Ovary (tissue), 9 donors: ENCODE data around the gene LHX3. TPM values are rescaled to one million over a fixed set of nuclear protein-coding genes. Genes with fewer than 3 reads are reported as not detected.

Experiments
- DNase-seq, 5 donors: peaks; one replicate each; pipeline ENCODE4 v3.0.0-alpha.2; 2019 to 2020
- H3K27ac ChIP-seq, 2 donors: fragments of 200-600 bp; one replicate each; pipeline versions ENCODE4 v1.5.1 to v1.8.0; 2019 to 2022
- H3K27me3 ChIP-seq: fragments of 200-600 bp; one replicate; pipeline ENCODE4 v1.8.0; 2022
- H3K36me3 ChIP-seq: fragments of 200-600 bp; sonication (generic); one replicate; pipeline ENCODE4 v1.5.1; 2019
- H3K4me1 ChIP-seq: one replicate; pipeline ENCODE4 v1.8.1; 2013; ENCODE audit warnings: mild to moderate bottlenecking, moderate library complexity; ENCODE audit not compliant: insufficient read depth
- H3K4me3 ChIP-seq: fragments of 200-600 bp; sonication (generic); one replicate; pipeline ENCODE4 v1.5.1; 2017
- H3K9me3 ChIP-seq, 2 donors: fragments of 200-600 bp in 1 of 2; sonication (generic) in 1 of 2; one replicate each; pipeline versions ENCODE4 v1.5.1 to v1.8.1; 2013 to 2019; ENCODE audit warnings: mild to moderate bottlenecking in 1 of 2, moderate library complexity in 1 of 2
- CTCF ChIP-seq, 3 donors: fragments of 450-650 bp in 2 of 3; fragments of 200-600 bp in 1 of 3; IDR thresholded peaks; one replicate each; pipeline versions ENCODE4 v1.5.1 to v1.8.0; 2016 to 2022; ENCODE audit warnings: antibody characterized with exemption in 3 of 3, mild to moderate bottlenecking in 1 of 3
- EP300 ChIP-seq: sonication (generic); formaldehyde crosslinking; IDR thresholded peaks from one replicate; pipeline ENCODE4 v1.6.1; 2017; ENCODE audit warnings: antibody characterized with exemption
- POLR2A ChIP-seq: fragments of 450-650 bp; IDR thresholded peaks from one replicate; pipeline ENCODE4 v1.6.1; 2017; ENCODE audit warnings: antibody characterized with exemption, mild to moderate bottlenecking, moderate library complexity
- WGBS, 3 donors: extraction: QIAGEN DNeasy Blood & Tissue Kit in 1 of 3; methylation state at CpG; one replicate each; pipeline versions ENCODE4 v1.1.5 to v1.1.7; 2013 to 2017; 5-methylcytosine and 5-hydroxymethylcytosine counted together
- intact Hi-C, 4 donors: fragments of 100-400 bp; cut with DNase I; formaldehyde crosslinking; loops; one replicate each; pipeline versions ENCODE4 v1.11.0 to v1.15.1; 2022 to 2023
- polyA plus RNA-seq, 2 donors: library from polyadenylated mRNA; stranded (reverse); fragments of 200-250 nt in 1 of 2; fragments of 350-450 nt in 1 of 2; fragmentation: Illumina TruSeq in 1 of 2; extraction: RNeasy Lipid Tissue Mini Kit (QIAGEN cat#74804) in 1 of 2; gene quantifications; one replicate each; pipeline ENCODE4 v1.2.3, GENCODE V29; 2013 to 2014
- total RNA-seq, 7 donors: library from RNA; depleted of rRNA in 2 of 7; stranded (reverse); fragments of >200 nt in 2 of 7; fragmentation: NEBNext Ultra II Directional in 3 of 7; extraction: Animal tissue kit (Norgen Biotek cat#: 25700) in 3 of 7; gene quantifications; one replicate each; pipeline versions ENCODE4 v1.1.0 to v1.2.4, GENCODE V29; 2016 to 2023
- donor health status: DM: no; HTN: no; CAD: no; lungs with moderate emphysema.
- donor health status: DM: no; HTN: no; CAD: no.
- donor health status: Bipolar disorder and iron deficiency.
- donor health status: DM: yes; HTN: yes; CAD: no.
- donor health status: DM: no; HTN: no; CAD: no.
- donor health status: DM: yes; HTN: yes; CAD: no.

Gene LHX3
- total and polyA plus RNA-seq, 9 donors, result not detected

GRCh38 chr9:136205707-136205992 is 722 bp upstream of the LHX3 start:
- intact Hi-C loops, result no loop called here
- Histone ChIP-seq H3K9me3 (no peaks in the 10 kb centered on the region), H3K27me3 (peaks cover 10% of the 10 kb centered on the region), H3K36me3 (no peaks in the 10 kb centered on the region), H3K27ac (no peak overlapping the region), H3K4me3 (no peak overlapping the region), H3K4me1 (no peaks in the 10 kb centered on the region)
- no peak for DNase-seq
- 81 to 88% (median 84%) methylated on average over 5 of the region's 5 CpGs for WGBS, 3 donors
- no peak for TF ChIP-seq POLR2A
- no peak for TF ChIP-seq EP300
- no peak for TF ChIP-seq CTCF (IDR thresholded peaks at IDR 0.05)

- DNase-seq, result no peak
- no peaks in the 10 kb centered on the region for H3K9me3 ChIP-seq
- no peak overlapping the region for H3K4me3 ChIP-seq
- intact Hi-C loops, result no loop called here
- no peak overlapping the region for H3K27ac ChIP-seq
- WGBS, 3 donors, result 46 to 55% (median 51%) methylated on average over 25 of the region's 25 CpGs
- TF ChIP-seq CTCF (IDR thresholded peaks at IDR 0.05), result no peak
- no peak for TF ChIP-seq POLR2A
- no peak for TF ChIP-seq EP300
- no peaks in the 10 kb centered on the region for H3K36me3 ChIP-seq
- H3K4me1 ChIP-seq, result no peaks in the 10 kb centered on the region
- peaks cover 10% of the 10 kb centered on the region for H3K27me3 ChIP-seq
These were observed 653 bp downstream of the LHX3 start for GRCh38 chr9:136204145-136204805.

- Histone ChIP-seq H3K9me3 (no peaks in the 10 kb centered on the region), H3K4me3 (no peak overlapping the region), H3K4me1 (no peaks in the 10 kb centered on the region), H3K27ac (no peak overlapping the region), H3K36me3 (no peaks in the 10 kb centered on the region), H3K27me3 (peaks cover 10% of the 10 kb centered on the region)
- TF ChIP-seq EP300, result no peak
- TF ChIP-seq CTCF (IDR thresholded peaks at IDR 0.05), result no peak
- no peak for TF ChIP-seq POLR2A
- intact Hi-C loops, result no loop called here
- no peak for DNase-seq
- 14 to 19% (median 16%) methylated on average over 27 to 33 of the region's 33 CpGs for WGBS, 3 donors
These were observed 1.4 kb downstream of the LHX3 start for GRCh38 chr9:136203408-136204144.

GRCh38 chr9:136202454-136203407 is 2.2 kb downstream of the LHX3 start:
- Histone ChIP-seq H3K27me3 (peaks cover 10% of the 10 kb centered on the region), H3K9me3 (no peaks in the 10 kb centered on the region), H3K4me3 (no peak overlapping the region), H3K36me3 (no peaks in the 10 kb centered on the region), H3K4me1 (no peaks in the 10 kb centered on the region), H3K27ac (no peak overlapping the region)
- no peak for TF ChIP-seq EP300
- TF ChIP-seq POLR2A, result no peak
- no peak for TF ChIP-seq CTCF (IDR thresholded peaks at IDR 0.05)
- intact Hi-C loops, result no loop called here
- DNase-seq, result no peak
- 6 to 11% (median 7%) methylated on average over 53 to 99 of the region's 99 CpGs for WGBS, 3 donors
